WTC11 (cell line): ENCODE results near the gene EXOC1. TPM values are rescaled to one million over a fixed set of nuclear protein-coding genes. Genes with fewer than 3 reads are reported as not detected.
A peak's percentile ranks its signal among the peaks of the same experiment; 100 is the strongest.

Experiments
- ATAC-seq: fragments of 200-7000 bp; cut with Tn5 transposase; 2 replicates; pipeline ENCODE4 v1.10.0; 2021; ENCODE audit warnings: mild to moderate bottlenecking, moderate library complexity
- CTCF ChIA-PET: fragments of 300-600 bp; sonication (Branson Sonifier 250); formaldehyde crosslinking; loops from one replicate; lab custom pipeline; 2021; ENCODE audit warnings: antibody characterized with exemption; lab: Charles Lee
- POLR2A ChIA-PET: fragments of 350-600 bp; sonication (Branson Sonifier 250); formaldehyde crosslinking; loops from one replicate; lab custom pipeline; 2021; ENCODE audit warnings: antibody characterized with exemption; lab: Charles Lee
- DNase-seq: peaks from one replicate; pipeline ENCODE4 v3.0.0; 2021; ENCODE audit warnings: low spot score
- H3K27ac Mint-ChIP-seq: 2 replicates; pipeline ENCODE4 v1.8.0; 2021; ENCODE audit warnings: mixed read lengths
- H3K27me3 Mint-ChIP-seq: 2 replicates; pipeline ENCODE4 v1.8.0; 2021; ENCODE audit warnings: low read depth, mild to moderate bottlenecking, moderate library complexity, mixed read lengths
- H3K36me3 Mint-ChIP-seq: 2 replicates; pipeline ENCODE4 v1.8.0; 2021; ENCODE audit warnings: mixed read lengths
- H3K4me1 Mint-ChIP-seq: 2 replicates; pipeline ENCODE4 v1.8.0; 2022; ENCODE audit warnings: mixed read lengths
- H3K4me3 Mint-ChIP-seq: 2 replicates; pipeline ENCODE4 v1.8.0; 2021; ENCODE audit warnings: mild to moderate bottlenecking, moderate library complexity, mixed read lengths
- H3K9me3 Mint-ChIP-seq: 2 replicates; pipeline ENCODE4 v1.8.0; 2021; ENCODE audit warnings: mixed read lengths
- E2F4 ChIP-seq: sonication (generic); formaldehyde crosslinking; IDR thresholded peaks from 2 replicates; pipeline ENCODE4 v1.8.1; 2022; ENCODE audit warnings: low read depth, mild to moderate bottlenecking, moderate library complexity, missing genetic modification reagents, borderline replicate concordance
- ERG ChIP-seq: fragments of 250-450 bp; sonication (Bioruptor Pico); IDR thresholded peaks from 2 replicates; pipeline ENCODE4 v1.8.0; 2021; ENCODE audit warnings: mild to moderate bottlenecking
- FOXP1 ChIP-seq: sonication (generic); formaldehyde crosslinking; IDR thresholded peaks from 2 replicates; pipeline ENCODE4 v1.8.0; 2022; ENCODE audit warnings: missing genetic modification reagents, mild to moderate bottlenecking, moderate library complexity, borderline replicate concordance
- GTF2I ChIP-seq: fragments of 250-450 bp; sonication (Bioruptor Pico); conservative IDR thresholded peaks from 2 replicates; pipeline ENCODE4 v1.4.0; 2021; ENCODE audit warnings: mild to moderate bottlenecking
- HMGA2 ChIP-seq: fragments of 250-450 bp; sonication (Bioruptor Pico); IDR thresholded peaks from 2 replicates; pipeline ENCODE4 v1.4.0; 2021; ENCODE audit warnings: mild to moderate bottlenecking, moderate library complexity
- HMGXB4 ChIP-seq: sonication (generic); formaldehyde crosslinking; IDR thresholded peaks from 2 replicates; pipeline ENCODE4 v1.8.1; 2023; ENCODE audit warnings: mild to moderate bottlenecking, moderate library complexity, missing genetic modification reagents
- IRF1 ChIP-seq: sonication (generic); formaldehyde crosslinking; IDR thresholded peaks from 2 replicates; pipeline ENCODE4 v1.8.0; 2023; ENCODE audit warnings: missing genetic modification reagents
- NR2C2 ChIP-seq: sonication (generic); formaldehyde crosslinking; IDR thresholded peaks from 2 replicates; pipeline ENCODE4 v1.8.0; 2022; ENCODE audit warnings: mild to moderate bottlenecking, missing genetic modification reagents
- SOX15 ChIP-seq: fragments of 250-450 bp; sonication (Bioruptor Pico); IDR thresholded peaks from 2 replicates; pipeline ENCODE4 v1.9.0; 2021; ENCODE audit warnings: mild to moderate bottlenecking
- STAT6 ChIP-seq: sonication (generic); formaldehyde crosslinking; conservative IDR thresholded peaks from 2 replicates; pipeline ENCODE4 v1.8.1; 2023; ENCODE audit warnings: mild to moderate bottlenecking, low read depth, missing genetic modification reagents, moderate library complexity
- TP53 ChIP-seq: sonication (generic); formaldehyde crosslinking; IDR thresholded peaks from 2 replicates; pipeline ENCODE4 v1.8.1; 2023; ENCODE audit warnings: mild to moderate bottlenecking, missing genetic modification reagents
- ZNF317 ChIP-seq: sonication (generic); formaldehyde crosslinking; IDR thresholded peaks from 2 replicates; pipeline ENCODE4 v1.8.1; 2023; ENCODE audit warnings: low read depth, mild to moderate bottlenecking, moderate library complexity, missing genetic modification reagents, borderline replicate concordance
- ZNF416 ChIP-seq: fragments of 250-450 bp; sonication (Bioruptor Pico); IDR thresholded peaks from 2 replicates; pipeline ENCODE4 v1.9.0; 2021; ENCODE audit warnings: mild to moderate bottlenecking, inconsistent platforms
- ZNF425 ChIP-seq: fragments of 250-450 bp; sonication (Bioruptor Pico); conservative IDR thresholded peaks from 2 replicates; pipeline ENCODE4 v1.9.0; 2021; ENCODE audit warnings: mild to moderate bottlenecking
- total RNA-seq: library from RNA; stranded (reverse); gene quantifications from 3 replicates; pipeline ENCODE4 v1.2.3, GENCODE V29; 2021

EXOC1 gene
- total RNA-seq, 1 experiment from 2014 or later, result 19.0 TPM

- CTCF ChIA-PET, result no interaction called here
- H3K27ac Mint-ChIP-seq, result peak overlapping the region; percentile 61
- H3K36me3 Mint-ChIP-seq, result peaks cover 21% of the 10 kb centered on the region
- DNase-seq, result no peak
- TF ChIP-seq SOX15 (no peak), ZNF425 (CRISPR knock-in tag) (no peak)
- POLR2A ChIA-PET, result no interaction called here
- H3K9me3 Mint-ChIP-seq, result no peaks in the 10 kb centered on the region
- H3K27me3 Mint-ChIP-seq, result no peaks in the 10 kb centered on the region
- no peaks in the 10 kb centered on the region for H3K4me1 Mint-ChIP-seq
- H3K4me3 Mint-ChIP-seq, result no peak overlapping the region
- ATAC-seq, result no peak
Measured at GRCh38 chr4:55871299-55871800, 17.9 kb downstream of the EXOC1 start.

- no peak for ATAC-seq
- H3K4me1 Mint-ChIP-seq, result no peaks in the 10 kb centered on the region
- no peaks in the 10 kb centered on the region for H3K9me3 Mint-ChIP-seq
- CTCF ChIA-PET, result no interaction called here
- no peak overlapping the region for H3K27ac Mint-ChIP-seq
- no peak overlapping the region for H3K4me3 Mint-ChIP-seq
- POLR2A ChIA-PET, result no interaction called here
- H3K27me3 Mint-ChIP-seq, result no peaks in the 10 kb centered on the region
- H3K36me3 Mint-ChIP-seq, result peaks cover 12% of the 10 kb centered on the region
- DNase-seq, result no peak
- TF ChIP-seq ZNF416 (no peak), NR2C2 (no peak), E2F4 (no peak), TP53 (CRISPR knock-in tag) (no peak), GTF2I (CRISPR knock-in tag) (no peak), ERG (CRISPR knock-in tag) (no peak), FOXP1 (CRISPR knock-in tag) (no peak), HMGXB4 (CRISPR knock-in tag) (no peak), IRF1 (CRISPR knock-in tag) (no peak), ZNF425 (CRISPR knock-in tag) (no peak), HMGA2 (CRISPR knock-in tag) (no peak), ZNF317 (CRISPR knock-in tag) (no peak), STAT6 (CRISPR knock-in tag) (no peak)
- TF ChIP-seq, all 79 proteins: peak for 0
Measured at GRCh38 chr4:55874831-55875230, 21.4 kb downstream of the EXOC1 start.
